ENCODE results near the gene BFAR.
"Not testable (repeated sequence)": the region's sequence is repeated elsewhere in the genome, so short reads cannot be mapped to it uniquely, and the experiment has no call there.

The BFAR gene, protein sequence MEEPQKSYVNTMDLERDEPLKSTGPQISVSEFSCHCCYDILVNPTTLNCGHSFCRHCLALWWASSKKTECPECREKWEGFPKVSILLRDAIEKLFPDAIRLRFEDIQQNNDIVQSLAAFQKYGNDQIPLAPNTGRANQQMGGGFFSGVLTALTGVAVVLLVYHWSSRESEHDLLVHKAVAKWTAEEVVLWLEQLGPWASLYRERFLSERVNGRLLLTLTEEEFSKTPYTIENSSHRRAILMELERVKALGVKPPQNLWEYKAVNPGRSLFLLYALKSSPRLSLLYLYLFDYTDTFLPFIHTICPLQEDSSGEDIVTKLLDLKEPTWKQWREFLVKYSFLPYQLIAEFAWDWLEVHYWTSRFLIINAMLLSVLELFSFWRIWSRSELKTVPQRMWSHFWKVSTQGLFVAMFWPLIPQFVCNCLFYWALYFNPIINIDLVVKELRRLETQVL

DNA sequence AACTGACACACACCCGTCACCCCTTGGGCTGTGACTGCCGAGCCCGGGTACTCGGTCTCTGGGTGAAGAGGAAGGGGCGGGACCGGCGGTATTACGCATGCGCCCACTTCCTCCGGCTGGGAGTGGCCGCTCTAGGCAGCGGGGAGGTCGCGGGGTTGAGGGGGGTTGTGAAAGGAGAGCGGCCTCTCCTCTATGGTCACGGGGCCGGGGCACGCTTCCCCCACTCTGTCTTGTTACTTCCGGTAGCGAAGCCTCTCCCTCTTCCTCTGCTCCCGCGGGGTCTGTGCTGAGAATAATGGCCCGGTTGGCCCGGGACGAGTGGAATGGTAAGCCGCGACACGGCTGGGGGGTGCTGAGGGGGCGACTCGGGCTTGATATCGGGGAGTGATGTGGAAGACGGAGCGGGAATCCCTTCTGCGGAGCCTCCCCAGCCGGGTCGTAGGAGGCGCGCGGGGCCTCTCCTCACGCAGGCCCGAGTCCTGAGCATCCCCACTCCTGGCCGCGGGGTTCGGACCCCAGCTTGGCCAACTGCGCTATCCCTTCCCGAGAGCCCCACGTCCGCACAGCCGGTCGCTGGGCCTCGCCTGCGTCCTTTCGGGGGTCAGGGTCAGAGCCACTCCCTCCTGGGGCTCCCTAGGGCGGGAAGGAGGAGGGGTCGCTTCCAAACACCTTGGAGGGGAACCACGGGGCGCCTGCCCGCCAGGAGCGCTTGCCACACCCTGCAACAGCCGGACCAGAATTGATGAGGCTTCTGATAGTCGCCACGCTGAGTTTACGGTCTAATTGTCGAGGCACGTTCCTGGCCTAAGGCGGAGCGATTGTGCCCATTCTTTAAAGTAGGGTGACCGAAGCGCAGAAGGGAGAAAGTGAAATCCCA, at the start of gene BFAR:
Gene BFAR, plus strand, starts transcription at position 259 of the 877 bp plus-strand sequence. CDS start 11,396 bp downstream, outside the sequence.
- DNase-seq = peak; percentile 97

DNA sequence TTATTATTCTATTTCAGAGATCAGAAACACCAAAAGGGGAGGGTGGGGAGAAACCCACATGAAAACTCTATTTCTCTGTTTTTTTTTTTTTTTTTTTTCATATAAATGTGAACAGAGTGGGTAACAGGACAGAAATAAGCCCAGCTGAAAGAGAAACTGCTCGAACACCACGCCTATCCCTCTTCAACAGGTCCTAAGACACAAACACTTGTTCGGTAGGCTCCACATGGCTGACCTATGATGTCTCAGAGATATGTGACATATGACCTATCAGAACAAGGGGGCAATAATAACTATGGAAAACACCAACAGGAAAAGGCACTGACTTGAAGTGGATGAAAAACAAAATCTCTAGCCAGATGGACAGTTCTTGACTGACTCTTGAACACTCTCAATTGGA, 47.5 kb upstream of the BFAR start:
- DNase-seq = no peak

DNA sequence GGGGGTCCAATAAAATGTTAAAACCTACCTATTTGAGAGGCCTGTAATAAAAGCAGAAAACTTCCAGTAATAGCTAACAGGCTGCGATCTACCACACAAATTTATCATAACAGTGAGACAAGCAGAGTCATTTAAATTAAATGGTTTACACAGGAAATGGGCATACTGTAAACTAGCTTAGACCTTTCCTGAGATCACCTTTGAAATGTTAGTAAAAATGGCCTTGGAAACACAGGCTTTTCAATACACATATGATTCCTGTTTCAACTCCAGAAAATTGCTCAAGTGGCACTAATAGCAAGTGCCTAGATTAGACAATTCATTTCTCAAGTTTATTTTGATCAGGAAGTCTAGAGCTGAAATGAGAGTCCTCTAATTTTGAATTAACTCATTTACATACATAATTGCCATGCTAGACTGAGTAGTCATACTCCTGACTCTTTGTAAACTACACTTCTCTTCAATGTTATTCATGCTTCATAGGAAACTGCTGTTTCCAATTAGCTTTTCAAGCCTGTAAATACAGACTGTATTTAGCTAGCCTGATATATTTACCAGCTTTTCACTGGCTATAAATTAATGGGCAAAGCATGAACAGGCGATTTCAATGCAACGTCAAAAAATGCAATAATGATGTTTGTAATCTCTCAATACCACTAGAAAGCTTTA, 46.0 kb upstream of the BFAR start:
- DNase-seq = no peak

DNA sequence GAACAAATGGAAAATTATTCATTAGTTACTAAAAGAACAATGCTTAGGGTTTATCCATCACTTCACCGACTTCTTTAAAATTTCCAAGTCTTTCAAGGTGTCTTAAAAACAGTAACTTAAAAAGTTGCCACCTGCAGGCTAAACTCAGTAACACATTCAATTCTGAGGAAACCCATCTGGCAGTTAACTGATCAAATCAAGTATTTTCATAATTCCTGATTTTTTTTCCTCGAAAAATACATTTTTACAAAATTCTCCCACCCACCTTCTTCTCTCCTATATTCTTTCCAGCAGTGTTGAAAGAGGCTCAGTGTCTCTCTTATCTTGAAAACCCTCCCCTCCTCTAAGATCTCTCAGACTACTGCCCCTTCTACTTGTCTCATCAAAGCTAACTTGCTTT, 32.6 kb upstream of the BFAR start:
- no peak for DNase-seq

DNA sequence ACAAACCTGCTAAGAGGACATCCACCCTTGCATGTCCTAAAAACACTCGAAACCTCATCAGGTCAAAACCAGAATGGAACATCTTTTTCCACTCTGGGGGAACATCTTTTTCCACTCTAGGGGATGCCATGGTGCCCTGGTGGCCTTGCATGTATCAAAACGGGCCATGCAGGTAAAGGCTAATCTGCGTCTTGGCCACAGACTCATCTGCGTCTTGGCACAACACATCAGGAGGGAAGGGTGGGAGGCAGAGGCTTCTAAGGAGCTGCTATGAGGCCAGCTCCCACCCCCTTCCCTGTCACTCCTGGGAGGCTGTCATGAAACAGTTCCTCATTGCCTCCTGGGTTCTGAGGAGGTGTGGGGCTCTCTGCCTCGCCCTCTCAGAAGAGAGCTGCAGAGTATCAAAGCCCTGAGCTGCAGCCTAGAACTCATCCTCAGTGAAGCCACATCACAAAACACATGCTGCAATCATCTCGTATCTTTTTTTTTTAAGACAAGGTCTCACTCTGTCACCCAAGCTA, 30.2 kb upstream of the BFAR start:
- no peak for DNase-seq

DNA sequence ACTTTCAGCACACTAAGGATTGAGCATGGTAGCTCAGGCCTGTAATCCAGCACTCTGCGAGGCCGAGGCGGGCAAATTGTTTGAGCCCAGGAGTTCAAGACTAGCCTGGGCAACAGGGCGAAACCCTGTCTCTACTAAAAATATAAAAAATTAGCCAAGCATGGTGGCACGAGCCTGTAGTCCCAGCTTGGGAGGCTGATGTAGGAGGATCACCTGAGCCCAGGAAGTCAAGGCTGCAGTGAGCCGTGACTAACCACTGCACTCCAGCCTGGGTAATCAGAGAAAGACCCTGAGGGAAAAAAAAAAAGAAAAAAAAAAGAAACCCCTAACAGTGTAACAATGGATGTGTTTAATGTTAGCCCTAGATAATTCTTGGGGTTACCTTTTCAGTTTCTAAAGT, 26.6 kb upstream of the BFAR start:
- DNase-seq = no peak

DNA sequence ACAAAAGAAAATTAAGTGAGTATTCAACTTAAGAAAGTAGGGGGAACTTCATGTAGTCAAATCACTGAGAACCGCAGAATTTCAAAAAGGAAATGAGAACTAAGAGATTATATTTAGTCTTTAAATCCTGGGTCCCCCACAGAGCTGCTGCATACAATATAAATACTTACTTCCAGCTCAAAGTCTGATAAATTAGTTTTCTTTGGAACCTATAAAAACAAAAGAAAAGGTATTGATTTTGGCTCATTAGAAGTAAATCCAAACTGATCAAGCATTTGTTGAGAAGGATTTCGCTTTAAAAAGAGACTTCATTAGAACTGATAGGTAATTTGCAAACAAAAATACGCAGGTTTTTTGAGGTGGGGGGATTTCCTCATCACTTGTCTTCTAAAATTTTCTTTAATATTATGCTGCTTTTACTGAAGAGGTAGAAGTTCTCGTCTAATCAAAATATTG, 24.6 kb upstream of the BFAR start:
- no peak for DNase-seq

DNA sequence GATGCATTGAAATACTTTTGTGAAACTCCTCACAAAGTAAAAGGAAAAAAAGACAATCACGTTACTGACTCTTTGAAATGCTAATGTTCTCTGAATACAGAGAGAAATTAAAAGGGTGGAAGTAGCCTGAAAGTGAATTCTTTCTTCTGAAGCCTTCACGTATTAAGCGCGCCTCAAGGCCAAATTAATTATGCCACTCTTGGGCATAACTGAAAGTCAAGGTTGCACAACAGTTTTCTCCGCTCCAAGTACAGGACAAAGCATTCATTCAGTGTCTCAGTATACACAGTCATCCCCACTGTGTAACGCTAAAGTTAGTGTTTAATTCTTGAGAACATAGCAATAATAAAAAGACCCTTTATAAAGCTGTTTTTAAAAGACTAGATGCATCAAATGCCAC, 24.1 kb upstream of the BFAR start:
- no peak for DNase-seq

DNA sequence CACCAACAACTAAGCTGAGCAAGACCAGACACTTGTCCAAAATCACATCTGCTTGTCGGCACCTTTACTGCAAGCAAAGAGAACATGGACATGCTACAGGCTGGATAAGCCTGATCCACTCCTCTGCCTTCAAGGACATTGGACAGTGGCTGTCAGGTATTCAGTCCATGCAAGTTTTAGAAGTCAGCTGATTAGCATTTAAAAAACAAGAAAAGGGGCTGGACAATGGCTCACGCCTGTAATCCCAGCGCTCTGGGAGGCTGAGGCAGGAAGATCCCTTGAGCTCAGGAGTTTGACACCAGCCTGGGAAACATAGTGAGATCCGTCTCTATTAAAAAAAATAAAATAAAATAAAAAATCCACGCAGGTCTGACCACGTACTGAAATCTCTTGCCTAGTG, 23.0 kb upstream of the BFAR start:
- no peak for DNase-seq

DNA sequence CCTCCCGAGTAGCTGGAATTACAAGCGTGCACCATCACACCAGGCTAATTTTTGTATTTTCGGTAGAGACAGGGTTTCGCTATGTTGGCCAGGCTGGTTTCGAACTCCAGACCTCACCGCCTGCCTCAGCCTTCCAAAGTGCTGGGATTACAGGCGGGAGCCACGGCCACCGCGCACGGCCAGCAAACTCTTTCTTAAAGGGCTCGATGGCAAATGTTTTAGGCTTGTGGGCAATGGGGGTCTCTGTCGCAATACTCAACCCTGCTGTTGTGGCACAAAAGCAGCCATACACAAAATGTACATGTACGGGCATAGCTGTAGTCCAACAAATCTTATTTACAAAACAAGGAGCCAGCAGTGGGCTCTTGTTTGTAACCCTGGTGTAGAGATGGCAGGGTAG, 21.1 kb upstream of the BFAR start:
- no peak for DNase-seq

DNA sequence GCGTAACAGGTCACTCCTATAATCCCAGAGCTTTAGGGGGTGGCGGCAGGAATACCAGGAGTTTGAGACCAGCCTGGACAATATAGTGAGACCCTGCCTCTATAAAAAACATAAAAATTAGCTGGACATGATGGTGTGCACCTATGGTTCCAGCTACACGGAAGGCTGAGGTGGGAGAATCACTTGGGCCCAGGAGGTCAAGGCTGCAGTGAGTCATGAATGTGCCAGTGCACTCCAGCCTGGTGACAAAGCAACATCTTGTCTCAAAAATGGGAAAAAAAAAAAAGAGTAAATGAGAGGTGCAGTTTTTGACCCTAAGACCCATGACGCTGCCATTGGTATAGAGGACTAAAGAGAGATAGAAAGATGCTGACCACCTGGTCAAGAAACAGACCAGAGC, 18.8 kb upstream of the BFAR start:
- DNase-seq = no peak

DNA sequence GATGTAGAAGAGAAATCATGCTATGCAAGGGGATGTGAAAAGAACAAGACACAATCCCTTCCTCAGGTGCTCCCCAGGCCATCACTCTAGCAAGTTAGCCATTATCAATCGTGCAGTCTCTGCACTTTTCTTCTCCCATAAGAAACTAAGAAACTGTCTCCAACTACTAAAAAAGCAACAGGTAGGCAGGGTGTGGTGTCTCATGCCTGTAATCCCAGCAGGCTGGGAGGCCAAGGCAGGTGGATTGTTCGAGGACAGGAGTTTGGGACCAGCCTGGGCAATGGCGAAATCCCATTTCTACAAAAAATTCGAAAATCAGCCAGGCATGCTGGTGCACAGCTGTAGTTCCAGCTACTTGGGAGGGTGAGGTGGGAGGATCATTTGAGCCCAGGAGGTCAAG, 16.5 kb upstream of the BFAR start:
- DNase-seq = no peak

DNA sequence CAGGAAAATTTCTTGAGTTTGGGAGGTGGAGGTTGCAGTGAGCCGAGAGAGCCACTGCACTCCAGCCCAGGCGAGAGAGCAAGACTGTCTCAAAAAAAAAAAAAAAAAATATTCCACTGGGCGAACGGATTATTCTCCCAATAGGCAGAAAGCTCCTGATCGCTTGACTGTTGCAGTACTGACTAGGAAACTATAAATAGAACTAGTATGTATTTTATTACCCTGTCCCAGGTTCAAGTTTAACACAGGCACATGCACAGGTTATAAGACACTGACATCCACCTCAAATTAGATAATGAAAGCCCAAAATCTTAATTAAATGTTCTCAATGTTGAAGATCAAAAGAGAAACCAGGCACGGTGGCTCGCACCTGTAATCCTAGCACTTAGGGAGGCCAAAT, 14.2 kb upstream of the BFAR start:
- DNase-seq = no peak

DNA sequence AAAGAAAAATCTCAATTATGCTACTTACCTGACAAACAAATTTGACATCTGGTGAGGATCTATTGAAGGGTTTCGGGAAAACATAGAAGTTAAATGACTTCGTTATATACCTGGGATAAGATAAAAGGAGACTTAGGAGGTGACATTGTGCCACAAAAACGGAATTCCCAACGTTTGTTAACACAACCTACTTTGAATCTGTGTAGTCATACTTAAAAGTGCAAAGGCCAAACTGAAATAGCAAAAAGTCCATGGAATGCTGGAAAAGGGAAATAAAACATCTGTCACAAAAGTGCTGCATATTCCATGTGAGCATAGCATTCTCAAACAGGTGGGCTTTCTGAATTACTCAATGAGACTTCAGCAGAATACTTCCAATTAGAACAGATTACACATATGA, 5.7 kb upstream of the BFAR start:
- no peak for DNase-seq

DNA sequence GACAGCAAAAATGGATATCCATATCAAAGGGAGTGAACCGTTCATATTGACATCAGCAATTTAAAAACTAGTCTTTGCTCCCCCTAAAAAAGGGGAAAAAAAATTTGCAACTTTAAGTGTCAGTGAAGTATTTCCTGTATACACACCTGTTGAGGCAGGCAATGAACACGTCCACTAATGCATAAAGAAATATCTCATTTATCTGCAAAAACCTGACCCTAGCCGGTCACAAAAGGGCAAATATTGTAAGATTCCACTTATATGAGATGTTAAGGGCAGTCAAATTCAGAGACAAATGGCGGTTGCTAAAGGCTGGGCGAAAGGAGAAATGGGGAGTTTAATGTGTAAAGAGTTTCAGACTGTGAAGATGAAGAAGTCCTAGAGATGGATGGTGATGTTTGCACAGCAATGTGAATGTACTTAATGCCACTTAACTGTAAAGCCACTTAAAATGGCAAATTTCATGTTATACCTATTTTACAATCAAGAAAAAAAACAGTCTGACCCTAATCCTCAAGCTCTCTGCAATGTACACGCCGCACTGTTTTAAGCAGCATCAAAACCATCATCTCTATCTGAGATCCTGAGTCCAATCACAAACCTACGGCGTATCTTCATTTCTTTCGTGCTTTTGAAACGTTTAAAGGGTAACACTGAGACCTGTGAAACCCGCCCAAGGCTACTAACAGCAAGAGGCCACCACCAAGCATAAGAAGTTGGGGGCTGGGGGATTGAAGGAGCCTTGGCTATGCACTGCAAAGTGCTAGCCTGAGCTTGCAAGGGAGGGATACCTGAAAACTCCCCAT, 3.7 kb upstream of the BFAR start:
- no peak for DNase-seq

DNA sequence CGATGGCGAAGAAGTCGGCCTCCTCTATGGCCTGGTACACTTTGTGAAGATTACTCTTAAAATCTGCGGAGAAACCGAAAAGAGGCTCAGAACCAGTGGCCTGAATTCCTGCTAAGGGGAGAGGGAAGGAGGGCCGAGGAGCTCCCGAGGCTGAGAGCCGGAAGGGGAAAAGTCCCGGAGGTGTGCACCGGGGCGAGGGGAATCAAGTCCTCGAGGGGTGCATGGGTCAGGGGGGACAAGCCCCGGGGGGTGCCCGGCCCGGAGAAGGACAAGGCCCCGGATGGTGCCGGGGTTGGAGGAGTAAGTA, 3.2 kb upstream of the BFAR start:
- no peak for DNase-seq

DNA sequence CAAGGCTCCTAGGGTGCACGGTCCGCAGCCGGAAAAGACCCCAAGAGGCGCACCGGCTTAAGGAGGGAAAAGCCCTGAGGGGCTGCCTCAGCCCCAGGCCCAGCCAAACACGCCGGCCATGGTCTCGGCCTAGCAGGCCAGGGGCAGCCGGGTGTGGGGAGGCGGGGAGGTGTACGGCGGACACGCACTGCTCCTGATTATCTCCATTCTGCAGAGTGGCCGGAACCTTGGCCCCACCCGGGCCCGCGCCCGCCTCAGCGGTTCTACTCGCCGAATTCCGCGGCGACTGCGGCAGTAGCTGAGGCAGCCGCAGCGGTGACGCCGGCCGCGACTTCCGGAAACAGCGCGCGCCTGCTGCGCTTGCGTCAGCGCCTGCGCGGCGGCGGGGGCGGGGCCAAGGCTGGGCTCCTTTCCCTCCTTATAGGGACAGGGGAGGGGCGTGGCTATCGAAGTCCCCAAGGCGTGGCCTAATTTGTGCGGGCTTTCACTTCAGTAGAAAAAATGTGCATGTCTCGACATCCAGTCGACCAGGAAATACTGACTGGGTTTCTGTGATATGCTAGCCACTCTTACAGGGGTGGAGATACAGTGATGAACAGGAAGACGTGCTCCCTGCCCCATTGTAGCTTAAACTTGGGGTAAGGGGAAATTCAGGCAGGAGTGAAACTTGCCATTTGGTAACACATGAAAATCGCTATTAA, 2.7 kb upstream of the BFAR start, which contains the start of gene PARN:
Gene PARN, minus strand, starts transcription at position 342 of the 701 bp plus-strand sequence. Its CDS starts 135 bp downstream, at position 207.
- peak; percentile 94 for DNase-seq

DNA sequence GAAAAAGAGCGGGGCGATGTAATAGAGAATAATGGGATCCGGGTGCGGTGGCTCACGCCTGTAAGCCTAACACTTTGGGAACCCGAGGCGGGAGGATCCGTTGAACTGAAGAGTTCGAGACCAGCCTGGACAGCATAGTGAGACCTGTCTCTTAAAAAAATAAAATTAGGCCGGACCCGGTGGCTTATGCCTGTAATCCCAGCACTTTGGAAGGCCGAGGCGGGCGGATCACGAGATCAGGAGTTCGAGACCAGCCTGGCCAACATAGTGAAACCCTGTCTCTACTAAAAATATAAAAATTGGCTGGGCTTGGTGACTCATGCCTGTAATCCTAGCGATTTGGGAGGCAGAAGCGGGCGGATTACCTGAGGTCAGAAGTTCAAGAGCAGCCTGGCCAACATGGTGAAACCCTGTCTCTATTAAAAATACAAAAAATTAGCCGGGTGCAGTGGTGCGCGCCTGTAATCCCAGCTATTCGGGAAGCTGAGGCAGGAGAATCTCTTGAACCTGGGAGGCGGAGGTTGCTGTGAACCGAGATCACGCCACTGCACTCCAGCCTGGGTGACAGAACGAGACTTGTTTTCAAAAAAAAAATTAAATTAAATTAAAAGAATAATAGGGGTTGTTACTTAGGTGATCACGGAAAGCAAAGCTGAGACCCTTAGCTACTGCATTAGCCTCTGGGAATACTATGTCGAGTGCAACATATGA, 2.0 kb upstream of the BFAR start:
- not testable (repeated sequence) for DNase-seq

DNA sequence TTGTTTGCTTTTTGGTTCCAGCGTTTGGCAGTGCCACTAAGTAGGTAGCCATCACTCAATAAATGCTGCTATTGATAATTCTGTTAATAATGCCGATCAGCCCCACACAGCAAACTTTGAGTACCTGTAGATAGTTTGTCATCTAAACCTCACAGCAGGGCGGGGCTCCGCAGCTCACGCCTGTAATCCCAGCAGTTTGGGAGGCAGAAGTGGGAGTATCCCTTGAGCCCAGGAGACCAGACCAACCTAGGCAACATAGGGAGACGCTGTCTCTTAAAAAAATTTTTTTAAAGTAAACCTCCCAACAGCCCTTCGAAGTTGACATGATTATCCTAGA, 1.6 kb downstream of the BFAR start:
- DNase-seq = no peak

DNA sequence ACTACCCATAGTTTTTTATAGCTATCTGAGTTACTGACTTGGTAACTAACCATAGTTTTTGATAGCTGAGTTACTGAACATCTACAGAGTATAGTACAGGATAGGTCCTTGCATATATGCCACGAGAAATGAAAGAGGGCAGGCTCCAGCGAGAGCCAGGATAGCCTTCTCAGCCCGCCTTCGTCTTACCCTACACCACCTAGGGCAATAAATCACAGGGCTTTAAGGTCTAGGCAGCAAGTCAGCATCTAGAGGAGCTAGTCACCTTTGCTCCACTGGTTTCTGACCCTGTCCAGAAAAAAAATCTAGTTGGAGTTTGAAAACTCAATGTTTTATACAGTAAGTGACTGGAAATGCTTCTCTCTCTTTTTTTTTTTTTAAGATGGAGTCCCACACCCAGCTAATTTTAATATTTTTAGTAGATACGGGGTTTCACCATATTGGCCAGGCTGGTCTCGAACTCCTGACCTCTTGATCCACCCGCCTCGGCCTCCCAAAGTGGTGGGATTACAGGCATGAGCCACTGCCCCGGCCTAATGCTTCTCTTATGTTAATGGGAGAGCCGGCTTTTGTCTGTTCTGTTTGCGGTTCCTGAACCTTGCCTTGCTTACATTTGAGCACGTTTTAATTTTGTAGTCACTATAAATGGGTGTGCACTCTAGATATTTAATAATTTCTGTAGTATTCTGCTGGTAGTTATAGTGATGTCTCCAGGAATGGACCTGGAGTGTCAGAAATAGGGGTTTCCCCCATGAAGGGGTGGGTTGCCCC, 2.8 kb downstream of the BFAR start:
- DNase-seq = no peak

Data from NCI-H1092 (cell line).